ENCODE data around the gene SLC24A4.

DNA sequence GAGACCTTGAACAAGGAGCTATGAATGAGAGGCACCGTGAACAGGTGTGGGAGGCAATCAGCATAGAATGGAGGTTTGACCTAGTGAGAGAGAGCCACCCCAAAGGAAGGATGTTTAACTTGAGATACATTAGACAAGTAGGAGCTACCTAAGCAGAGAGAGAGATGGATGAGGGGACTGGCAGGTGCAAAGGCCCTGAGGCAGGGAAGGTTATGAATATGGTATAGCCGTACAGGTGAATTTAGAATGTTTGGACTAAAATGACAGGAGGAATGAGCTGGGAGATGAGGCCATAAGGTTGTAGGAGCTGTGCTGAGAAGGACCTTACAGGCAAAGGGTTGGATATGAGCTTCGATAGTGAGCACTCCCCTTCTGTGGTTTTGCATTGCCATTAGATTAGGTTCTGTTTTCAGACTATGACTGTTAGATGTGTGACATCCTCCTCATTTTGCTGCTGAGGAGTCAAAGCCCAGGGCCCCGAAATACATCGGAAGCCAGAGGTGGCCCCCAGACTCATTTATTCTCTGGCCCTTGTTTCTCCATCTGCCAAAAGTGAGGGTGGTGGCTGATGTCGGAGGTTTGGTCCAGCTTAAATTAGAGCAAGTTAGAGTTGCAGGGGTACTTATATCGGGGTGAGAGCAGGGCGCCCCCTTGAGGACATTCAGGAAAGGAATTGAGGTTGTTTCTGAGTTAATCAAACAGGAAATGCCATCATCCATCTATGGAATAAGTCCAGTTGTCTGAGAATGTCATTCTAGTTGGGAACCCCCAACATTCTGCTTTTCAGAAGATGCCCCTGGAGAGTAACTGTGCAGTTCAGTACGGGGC, 29.4 kb downstream of the SLC24A4 start:
- TF ChIP-seq POLR2A (IDR thresholded peaks at IDR 0.05; ENCODE audit: low read length) (no peak), GATA1 (IDR thresholded peaks at IDR 0.05; ENCODE audit: low read depth, low read length) (no peak)
